Measurements from ENCODE around the gene HORMAD2.

- TF ChIP-seq CTCF (tag by site-specific recombination; IDR thresholded peaks at IDR 0.05), result no peak
- no peak for TF ChIP-seq ZNF335 (tag by site-specific recombination; conservative IDR thresholded peaks at IDR 0.05)
- TF ChIP-seq ZNF549 (tag by site-specific recombination; IDR thresholded peaks at IDR 0.05), result no peak
- no peak for TF ChIP-seq KLF1 (tag by site-specific recombination; IDR thresholded peaks at IDR 0.05)
- no peak for TF ChIP-seq OSR2 (tag by site-specific recombination; IDR thresholded peaks at IDR 0.05)
- TF ChIP-seq ZNF777 (tag by site-specific recombination; IDR thresholded peaks at IDR 0.05; ENCODE audit: borderline replicate concordance), result no peak
Observed at GRCh38 chr22:30074147-30074546, 6.1 kb upstream of the HORMAD2 start.
